ENCODE measurements around the gene SEL1L.

SEL1L gene

DNA sequence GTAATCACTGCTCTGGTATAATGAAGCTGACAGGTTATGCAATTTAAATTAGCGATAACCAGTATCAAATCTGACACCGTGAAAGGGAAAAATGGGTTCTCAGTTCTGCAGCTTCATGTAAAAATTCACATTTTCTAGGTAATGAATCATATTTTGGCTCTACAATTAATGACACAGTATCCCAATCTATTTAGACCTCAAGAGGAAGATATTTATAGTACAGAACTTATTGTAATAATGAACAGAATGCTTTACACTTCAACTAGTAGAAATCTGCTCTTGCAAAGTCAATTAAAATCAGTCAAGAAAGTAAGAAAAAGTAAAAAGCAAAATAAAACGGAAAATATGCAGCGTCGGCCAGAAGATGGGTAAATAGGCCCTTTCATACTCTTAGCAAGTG lies 24.3 kb downstream of the SEL1L start:
- H3K4me3 ChIP-seq (ENCODE audit: low read depth, low read length): no peak overlapping the region
- H3K4me1 ChIP-seq (ENCODE audit: control insufficient read depth, insufficient read depth, low read length): peaks cover 7% of the 10 kb centered on the region
- H3K36me3 ChIP-seq (ENCODE audit: control insufficient read depth in 2 of 2, insufficient read depth in 1 of 2, low read length in 2 of 2): peaks cover 5 to 26% of the 10 kb centered on the region in 2 experiments; a peak in 2 of 3 replicates
- POLR2A ChIA-PET: no interaction called here
- no peak for TF ChIP-seq PRDM4 (tag by site-specific recombination; IDR thresholded peaks at IDR 0.05)
- TF ChIP-seq ZNF155 (tag by site-specific recombination; IDR thresholded peaks at IDR 0.05): no peak
- no peak for TF ChIP-seq ZFP37 (tag by site-specific recombination; IDR thresholded peaks at IDR 0.05)
- TF ChIP-seq WT1 (tag by site-specific recombination; IDR thresholded peaks at IDR 0.05): no peak
- no peak for TF ChIP-seq SP3 (tag by site-specific recombination; IDR thresholded peaks at IDR 0.05)
- TF ChIP-seq ZNF404 (tag by site-specific recombination; IDR thresholded peaks at IDR 0.05): no peak
- no peak overlapping the region for H3K27ac ChIP-seq (ENCODE audit: extremely low read depth, low read depth, low read length)
- CTCF ChIA-PET: interaction anchor here (0.6 to 0.7 kb wide), 3 partner anchors 9 to 415 kb away, joined by 4 read pairs; no protein-coding TSS in a partner anchor
- no peaks in the 10 kb centered on the region for H3K9me3 ChIP-seq (ENCODE audit: control insufficient read depth, insufficient read depth, low read depth, low read length)

DNA sequence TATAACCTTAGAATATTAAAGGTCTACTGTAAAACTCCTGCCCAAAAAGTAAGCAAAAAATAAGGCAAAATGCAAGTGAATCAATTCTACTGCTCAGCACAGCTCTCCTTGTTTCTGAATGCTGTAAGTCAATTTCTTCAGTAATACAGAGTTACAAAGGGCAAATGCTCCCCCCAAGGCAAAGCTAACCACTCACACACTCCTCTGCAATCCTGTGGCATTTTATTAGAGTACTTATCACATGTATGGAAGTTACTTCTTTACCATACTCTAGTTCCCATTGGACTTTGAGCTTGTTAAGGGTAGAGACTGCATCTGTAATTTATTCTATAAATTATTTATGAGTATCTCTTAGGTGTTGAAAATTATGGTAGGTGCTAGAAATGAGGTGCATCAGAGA lies 27.2 kb downstream of the SEL1L start:
- H3K36me3 ChIP-seq (ENCODE audit: control insufficient read depth in 2 of 2, insufficient read depth in 1 of 2, low read length in 2 of 2): peaks cover 22 to 44% of the 10 kb centered on the region in 2 experiments
- POLR2A ChIA-PET: no interaction called here
- CTCF ChIA-PET: interaction anchor here (0.6 kb wide), 1 partner anchor 770 kb away, joined by 4 read pairs; no protein-coding TSS in a partner anchor

GRCh38 chr14:81504864-81505263 lies 28.8 kb downstream of the SEL1L start:
- Histone ChIP-seq H3K9me3 (ENCODE audit: control insufficient read depth, insufficient read depth, low read depth, low read length) (no peaks in the 10 kb centered on the region), H3K27ac (ENCODE audit: extremely low read depth, low read depth, low read length) (no peak overlapping the region), H3K4me1 (ENCODE audit: control insufficient read depth, insufficient read depth, low read length) (no peaks in the 10 kb centered on the region), H3K4me3 (ENCODE audit: low read depth, low read length) (no peak overlapping the region), H3K36me3 (ENCODE audit: control insufficient read depth in 2 of 2, insufficient read depth in 1 of 2, low read length in 2 of 2) (peaks cover 22 to 49% of the 10 kb centered on the region in 2 experiments)
- ChIA-PET CTCF (no interaction called here), POLR2A (no interaction called here)
- TF ChIP-seq BCL11B (tag by site-specific recombination; IDR thresholded peaks at IDR 0.05; ENCODE audit: low read depth) (no peak), ZNF184 (tag by site-specific recombination; IDR thresholded peaks at IDR 0.05) (no peak), YY2 (tag by site-specific recombination; IDR thresholded peaks at IDR 0.05) (no peak), ZNF544 (tag by site-specific recombination; IDR thresholded peaks at IDR 0.05) (no peak), ZNF146 (tag by site-specific recombination; IDR thresholded peaks at IDR 0.05) (no peak), KLF9 (tag by site-specific recombination; IDR thresholded peaks at IDR 0.05; ENCODE audit: low read depth) (no peak), ZNF560 (tag by site-specific recombination; IDR thresholded peaks at IDR 0.05; ENCODE audit: borderline replicate concordance) (no peak), ZNF433 (tag by site-specific recombination; IDR thresholded peaks at IDR 0.05; ENCODE audit: low read depth) (no peak), ZBTB44 (tag by site-specific recombination; IDR thresholded peaks at IDR 0.05) (no peak), ATF2 (tag by site-specific recombination; IDR thresholded peaks at IDR 0.05; ENCODE audit: low read depth) (no peak), ZNF426 (tag by site-specific recombination; IDR thresholded peaks at IDR 0.05) (no peak), ZBTB21 (tag by site-specific recombination; IDR thresholded peaks at IDR 0.05) (no peak), ZNF530 (tag by site-specific recombination; IDR thresholded peaks at IDR 0.05; ENCODE audit: low read depth) (no peak), ZNF416 (tag by site-specific recombination; IDR thresholded peaks at IDR 0.05) (no peak)
- TF ChIP-seq, protein P1, sequence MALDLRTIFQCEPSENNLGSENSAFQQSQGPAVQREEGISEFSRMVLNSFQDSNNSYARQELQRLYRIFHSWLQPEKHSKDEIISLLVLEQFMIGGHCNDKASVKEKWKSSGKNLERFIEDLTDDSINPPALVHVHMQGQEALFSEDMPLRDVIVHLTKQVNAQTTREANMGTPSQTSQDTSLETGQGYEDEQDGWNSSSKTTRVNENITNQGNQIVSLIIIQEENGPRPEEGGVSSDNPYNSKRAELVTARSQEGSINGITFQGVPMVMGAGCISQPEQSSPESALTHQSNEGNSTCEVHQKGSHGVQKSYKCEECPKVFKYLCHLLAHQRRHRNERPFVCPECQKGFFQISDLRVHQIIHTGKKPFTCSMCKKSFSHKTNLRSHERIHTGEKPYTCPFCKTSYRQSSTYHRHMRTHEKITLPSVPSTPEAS (tag by site-specific recombination; IDR thresholded peaks at IDR 0.05): no peak
- TF ChIP-seq, protein P2, sequence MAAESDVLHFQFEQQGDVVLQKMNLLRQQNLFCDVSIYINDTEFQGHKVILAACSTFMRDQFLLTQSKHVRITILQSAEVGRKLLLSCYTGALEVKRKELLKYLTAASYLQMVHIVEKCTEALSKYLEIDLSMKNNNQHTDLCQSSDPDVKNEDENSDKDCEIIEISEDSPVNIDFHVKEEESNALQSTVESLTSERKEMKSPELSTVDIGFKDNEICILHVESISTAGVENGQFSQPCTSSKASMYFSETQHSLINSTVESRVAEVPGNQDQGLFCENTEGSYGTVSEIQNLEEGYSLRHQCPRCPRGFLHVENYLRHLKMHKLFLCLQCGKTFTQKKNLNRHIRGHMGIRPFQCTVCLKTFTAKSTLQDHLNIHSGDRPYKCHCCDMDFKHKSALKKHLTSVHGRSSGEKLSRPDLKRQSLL (tag by site-specific recombination; IDR thresholded peaks at IDR 0.05): no peak

More for the DNA sequence above, 27.2 kb downstream of the SEL1L start:
- H3K4me1 ChIP-seq (ENCODE audit: control insufficient read depth, insufficient read depth, low read length): peaks cover 7% of the 10 kb centered on the region
- no peaks in the 10 kb centered on the region for H3K9me3 ChIP-seq (ENCODE audit: control insufficient read depth, insufficient read depth, low read depth, low read length)
- no peak overlapping the region for H3K4me3 ChIP-seq (ENCODE audit: low read depth, low read length)
- no peak overlapping the region for H3K27ac ChIP-seq (ENCODE audit: extremely low read depth, low read depth, low read length)
- TF ChIP-seq ZXDB (tag by site-specific recombination; IDR thresholded peaks at IDR 0.05) (no peak), ZFHX2 (tag by site-specific recombination; conservative IDR thresholded peaks at IDR 0.05) (no peak), ZNF341 (tag by site-specific recombination; IDR thresholded peaks at IDR 0.05; ENCODE audit: low read depth) (no peak), ZNF624 (tag by site-specific recombination; IDR thresholded peaks at IDR 0.05) (no peak), ZBTB8A (tag by site-specific recombination; IDR thresholded peaks at IDR 0.05) (no peak), ZNF324 (tag by site-specific recombination; IDR thresholded peaks at IDR 0.05) (no peak)

Data from HEK293 (cell line).